Liver (tissue), 9 donors: ENCODE results near the gene TECTA. TPM values are rescaled to one million over a fixed set of nuclear protein-coding genes. Genes with fewer than 3 reads are reported as not detected.

Experiments
- DNase-seq: peaks from one replicate; pipeline ENCODE4 v3.0.0-alpha.2; 2017; ENCODE audit warnings: low spot score
- H3K27ac ChIP-seq, 2 donors: one replicate each; pipeline ENCODE4 v1.7.0; 2013; ENCODE audit warnings: inconsistent platforms in 2 of 2, low read length in 2 of 2, control low read depth in 1 of 2, low read depth in 1 of 2, mild to moderate bottlenecking in 1 of 2
- H3K27me3 ChIP-seq, 4 donors: one replicate each; pipeline versions ENCODE4 v1.6.1 to v1.7.0; 2013; ENCODE audit warnings: low read length in 3 of 4, inconsistent platforms in 1 of 4, mild to moderate bottlenecking in 1 of 4, moderate library complexity in 1 of 4; ENCODE audit not compliant: control insufficient read depth in 4 of 4, insufficient read depth in 4 of 4
- H3K36me3 ChIP-seq, 4 donors: one replicate each; pipeline versions ENCODE4 v1.6.1 to v1.7.0; 2013; ENCODE audit warnings: low read length in 3 of 4, mild to moderate bottlenecking in 3 of 4, low read depth in 1 of 4, moderate library complexity in 1 of 4; ENCODE audit not compliant: control insufficient read depth in 4 of 4, insufficient read depth in 3 of 4
- H3K4me1 ChIP-seq, 4 donors: one replicate each; pipeline versions ENCODE4 v1.6.1 to v1.7.0; 2013; ENCODE audit warnings: low read length in 3 of 4, mild to moderate bottlenecking in 3 of 4, moderate library complexity in 1 of 4; ENCODE audit not compliant: control insufficient read depth in 4 of 4, insufficient read depth in 4 of 4
- H3K4me3 ChIP-seq, 3 donors: one replicate each; pipeline versions ENCODE4 v1.6.1 to v1.7.0; 2013; ENCODE audit warnings: low read length in 3 of 3, control low read depth in 1 of 3, low read depth in 1 of 3, mild to moderate bottlenecking in 1 of 3
- H3K9ac ChIP-seq, 2 donors: one replicate each; pipeline ENCODE4 v1.7.0; 2013; ENCODE audit warnings: low read length in 2 of 2, mild to moderate bottlenecking in 2 of 2, moderate library complexity in 2 of 2, control low read depth in 1 of 2, low read depth in 1 of 2
- H3K9me3 ChIP-seq, 4 donors: one replicate each; pipeline versions ENCODE4 v1.6.1 to v1.7.0; 2013; ENCODE audit warnings: low read length in 3 of 4; ENCODE audit not compliant: control insufficient read depth in 4 of 4
- EGR1 ChIP-seq, 2 donors: IDR thresholded peaks; 2 replicates each; pipeline ENCODE4 v1.6.1; 2016 to 2018; ENCODE audit warnings: antibody characterized with exemption in 2 of 2, low read depth in 2 of 2
- FOXA1 ChIP-seq: IDR thresholded peaks from 2 replicates; pipeline ENCODE4 v1.6.1; 2016; ENCODE audit warnings: antibody characterized with exemption
- FOXA2 ChIP-seq: IDR thresholded peaks from 2 replicates; pipeline ENCODE4 v1.6.1; 2016; ENCODE audit warnings: antibody characterized with exemption
- GABPA ChIP-seq, 2 donors: IDR thresholded peaks in 1 of 2; conservative IDR thresholded peaks in 1 of 2; 2 replicates each; pipeline ENCODE4 v1.6.1; 2016; ENCODE audit warnings: antibody characterized with exemption in 2 of 2, mild to moderate bottlenecking in 1 of 2, moderate library complexity in 1 of 2
- HNF4A ChIP-seq, 2 donors: conservative IDR thresholded peaks; 2 replicates each; pipeline ENCODE4 v1.6.1; 2016; ENCODE audit warnings: antibody characterized with exemption in 2 of 2, mild to moderate bottlenecking in 2 of 2
- HNF4G ChIP-seq: IDR thresholded peaks from 2 replicates; pipeline ENCODE4 v1.6.1; 2016; ENCODE audit warnings: antibody characterized with exemption
- JUND ChIP-seq, 2 donors: IDR thresholded peaks; 2 replicates each; pipeline ENCODE4 v1.6.1; 2016; ENCODE audit warnings: antibody characterized with exemption in 2 of 2
- NR2F2 ChIP-seq: IDR thresholded peaks from 2 replicates; pipeline ENCODE4 v1.6.1; 2016; ENCODE audit warnings: antibody characterized with exemption
- RAD21 ChIP-seq, 2 donors: IDR thresholded peaks; 2 replicates each; pipeline ENCODE4 v1.6.1; 2016; ENCODE audit warnings: antibody characterized with exemption in 2 of 2, mild to moderate bottlenecking in 2 of 2
- RXRA ChIP-seq, 2 donors: IDR thresholded peaks; 2 replicates each; pipeline ENCODE4 v1.6.1; 2017 to 2018; ENCODE audit warnings: antibody characterized with exemption in 2 of 2, mild to moderate bottlenecking in 1 of 2
- SP1 ChIP-seq: IDR thresholded peaks from 2 replicates; pipeline ENCODE4 v1.6.1; 2018; ENCODE audit warnings: antibody characterized with exemption, mild to moderate bottlenecking
- TAF1 ChIP-seq: conservative IDR thresholded peaks from 2 replicates; pipeline ENCODE4 v1.6.1; 2016; ENCODE audit warnings: antibody characterized with exemption, mild to moderate bottlenecking
- YY1 ChIP-seq: IDR thresholded peaks from 2 replicates; pipeline ENCODE4 v1.6.1; 2016; ENCODE audit warnings: antibody characterized with exemption, mild to moderate bottlenecking
- WGBS: extraction: QIAGEN DNeasy Blood & Tissue Kit; methylation state at CpG from one replicate; pipeline ENCODE4 v1.1.7; 2013; 5-methylcytosine and 5-hydroxymethylcytosine counted together
- polyA plus RNA-seq, 2 donors: library from polyadenylated mRNA; stranded (reverse) in 1 of 2; unstranded in 1 of 2; fragments of 200-250 nt in 1 of 2; fragments of >200 nt in 1 of 2; fragmentation: Nextera tagmentation in 1 of 2; extraction: Ambion mirVana in 1 of 2; gene quantifications; one replicate each; pipeline versions ENCODE4 v1.2.1 to v1.2.3, GENCODE V29; 2013 to 2015
- total RNA-seq, 2 donors: library from RNA; depleted of rRNA; stranded (reverse); fragments of >200 nt; gene quantifications; one replicate each; pipeline ENCODE4 v1.2.3, GENCODE V29; 2014
- TF ChIP-seq, protein P1 (sequence below): fragments of 150-350 bp; IDR thresholded peaks from 2 replicates; pipeline ENCODE4 v1.5.1; 2017; ENCODE audit warnings: improper control_type of control experiment, low read depth, low read length; ENCODE audit not compliant: missing input control
- TF ChIP-seq, protein P2 (sequence below): IDR thresholded peaks from 2 replicates; pipeline ENCODE4 v1.6.1; 2016; ENCODE audit warnings: antibody characterized with exemption
- TF ChIP-seq, protein P3 (sequence below): IDR thresholded peaks from 2 replicates; pipeline ENCODE4 v1.6.1; 2016; ENCODE audit warnings: antibody characterized with exemption, mild to moderate bottlenecking
- TF ChIP-seq, protein P4 (sequence below): IDR thresholded peaks from 2 replicates; pipeline ENCODE4 v1.6.1; 2016; ENCODE audit warnings: antibody characterized with exemption
- TF ChIP-seq, protein P5 (sequence below): IDR thresholded peaks from 2 replicates; pipeline ENCODE4 v1.6.1; 2016; ENCODE audit warnings: antibody characterized with exemption
- donor health status: healthy.
- donor health status: healthy.
- donor health status: healthy.
- donor health status: healthy.
- donor health status: healthy.

The TECTA gene
- total and polyA plus RNA-seq, 4 donors = 0.46 to 2.4 (median 0.73) TPM

DNA sequence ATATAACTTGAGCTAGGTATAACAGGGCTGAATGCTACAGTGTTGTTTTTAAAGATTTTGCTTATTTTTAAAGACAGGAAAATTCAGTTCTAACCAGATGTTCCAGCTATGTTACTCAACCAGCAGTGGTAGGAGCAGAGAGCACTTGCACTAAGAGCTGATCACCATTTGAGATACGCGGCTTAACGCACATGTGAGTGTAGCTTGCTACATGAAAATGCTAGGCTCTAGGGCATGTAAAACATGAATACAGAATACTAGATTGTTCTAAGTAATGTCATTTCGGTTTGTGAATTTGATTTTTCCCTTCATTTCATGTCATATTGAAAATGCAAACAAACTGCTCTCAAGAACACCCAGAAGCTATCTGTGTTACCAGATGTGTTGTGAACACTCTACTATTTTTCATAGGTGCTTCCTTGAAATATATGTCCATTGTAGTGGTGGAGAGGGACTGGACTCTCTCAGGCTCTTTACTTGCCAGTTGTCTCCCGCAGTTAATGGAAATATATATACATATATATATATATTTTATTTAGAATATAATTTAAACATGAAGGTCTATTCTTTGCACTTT, 10.8 kb upstream of the TECTA start:
- Histone ChIP-seq H3K36me3 (peaks cover 0 to 12% (median 3%) of the 10 kb centered on the region in 4 donors), H3K27ac (peak overlapping the region; percentile 17 to 25), H3K4me3 (no peak overlapping the region), H3K27me3 (no peaks in the 10 kb centered on the region), H3K9me3 (no peaks in the 10 kb centered on the region), H3K4me1 (peaks cover 2 to 47% (median 35%) of the 10 kb centered on the region in 4 donors), H3K9ac (no peak overlapping the region)
- TF ChIP-seq, protein P1, sequence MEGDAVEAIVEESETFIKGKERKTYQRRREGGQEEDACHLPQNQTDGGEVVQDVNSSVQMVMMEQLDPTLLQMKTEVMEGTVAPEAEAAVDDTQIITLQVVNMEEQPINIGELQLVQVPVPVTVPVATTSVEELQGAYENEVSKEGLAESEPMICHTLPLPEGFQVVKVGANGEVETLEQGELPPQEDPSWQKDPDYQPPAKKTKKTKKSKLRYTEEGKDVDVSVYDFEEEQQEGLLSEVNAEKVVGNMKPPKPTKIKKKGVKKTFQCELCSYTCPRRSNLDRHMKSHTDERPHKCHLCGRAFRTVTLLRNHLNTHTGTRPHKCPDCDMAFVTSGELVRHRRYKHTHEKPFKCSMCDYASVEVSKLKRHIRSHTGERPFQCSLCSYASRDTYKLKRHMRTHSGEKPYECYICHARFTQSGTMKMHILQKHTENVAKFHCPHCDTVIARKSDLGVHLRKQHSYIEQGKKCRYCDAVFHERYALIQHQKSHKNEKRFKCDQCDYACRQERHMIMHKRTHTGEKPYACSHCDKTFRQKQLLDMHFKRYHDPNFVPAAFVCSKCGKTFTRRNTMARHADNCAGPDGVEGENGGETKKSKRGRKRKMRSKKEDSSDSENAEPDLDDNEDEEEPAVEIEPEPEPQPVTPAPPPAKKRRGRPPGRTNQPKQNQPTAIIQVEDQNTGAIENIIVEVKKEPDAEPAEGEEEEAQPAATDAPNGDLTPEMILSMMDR = no peak
- TF ChIP-seq NR2F2 (no peak), HNF4A (conservative IDR thresholded peaks at IDR 0.05) (peak in 1 of 2 donors; percentile 23)
- WGBS = 83% methylated on average over 5 of the region's 5 CpGs
- DNase-seq = no peak

DNA sequence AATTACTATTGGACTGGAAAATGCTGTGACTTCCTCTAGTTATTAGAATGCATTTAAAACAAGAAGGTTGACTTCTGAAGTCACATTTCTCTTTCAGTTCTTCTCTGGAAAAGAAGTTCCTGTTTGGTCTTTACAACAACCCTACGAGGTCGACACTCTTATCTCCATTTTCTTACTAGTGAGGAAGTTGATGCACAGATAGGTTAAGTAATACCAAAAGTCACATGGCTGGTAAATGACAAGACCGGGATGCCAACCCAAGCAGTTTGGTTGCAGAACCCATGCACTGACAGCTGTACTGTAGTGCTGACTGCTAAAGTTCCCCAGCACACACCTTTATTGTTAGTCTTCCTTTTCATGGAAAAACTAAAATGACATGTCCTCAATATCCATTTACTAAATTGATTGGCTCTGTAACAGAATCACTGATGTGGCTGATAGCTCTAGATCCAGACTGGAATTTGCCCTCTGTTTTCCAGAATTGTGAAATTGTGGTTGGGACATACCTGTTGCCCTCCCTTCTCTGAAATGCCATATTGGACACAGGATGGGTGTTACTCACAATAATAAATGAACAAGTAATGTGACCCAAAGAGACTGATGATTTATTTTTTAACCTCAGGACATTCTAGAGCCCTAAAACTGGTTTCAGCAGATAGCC, 9.4 kb upstream of the TECTA start:
- whole genome bisulfite sequencing = 21% methylated on average over 3 of the region's 3 CpGs
- peak overlapping the region; percentile 73 to 88 for H3K27ac ChIP-seq
- H3K9me3 ChIP-seq = no peaks in the 10 kb centered on the region
- TF ChIP-seq GABPA (IDR thresholded peaks at IDR 0.05 in 1 of 2, conservative IDR thresholded peaks at IDR 0.05 in 1 of 2) (peak in 1 of 2 donors; percentile 19), HNF4G (peak; percentile 84), FOXA2 (peak; percentile 39), EGR1 (IDR thresholded peaks at IDR 0.05; ENCODE audit: low read depth in 2 of 2) (peak; percentile 50 to 77), TAF1 (peak; percentile 49), HNF4A (conservative IDR thresholded peaks at IDR 0.05) (peak; percentile 96 to 97), JUND (IDR thresholded peaks at IDR 0.05) (peak; percentile 43 to 57), RXRA (IDR thresholded peaks at IDR 0.05) (peak; percentile 86 to 88), NR2F2 (peak; percentile 40), RAD21 (IDR thresholded peaks at IDR 0.05) (peak; percentile 46 to 59), YY1 (peak; percentile 96), SP1 (peak; percentile 96), FOXA1 (peak; percentile 28)
- TF ChIP-seq, protein P2, sequence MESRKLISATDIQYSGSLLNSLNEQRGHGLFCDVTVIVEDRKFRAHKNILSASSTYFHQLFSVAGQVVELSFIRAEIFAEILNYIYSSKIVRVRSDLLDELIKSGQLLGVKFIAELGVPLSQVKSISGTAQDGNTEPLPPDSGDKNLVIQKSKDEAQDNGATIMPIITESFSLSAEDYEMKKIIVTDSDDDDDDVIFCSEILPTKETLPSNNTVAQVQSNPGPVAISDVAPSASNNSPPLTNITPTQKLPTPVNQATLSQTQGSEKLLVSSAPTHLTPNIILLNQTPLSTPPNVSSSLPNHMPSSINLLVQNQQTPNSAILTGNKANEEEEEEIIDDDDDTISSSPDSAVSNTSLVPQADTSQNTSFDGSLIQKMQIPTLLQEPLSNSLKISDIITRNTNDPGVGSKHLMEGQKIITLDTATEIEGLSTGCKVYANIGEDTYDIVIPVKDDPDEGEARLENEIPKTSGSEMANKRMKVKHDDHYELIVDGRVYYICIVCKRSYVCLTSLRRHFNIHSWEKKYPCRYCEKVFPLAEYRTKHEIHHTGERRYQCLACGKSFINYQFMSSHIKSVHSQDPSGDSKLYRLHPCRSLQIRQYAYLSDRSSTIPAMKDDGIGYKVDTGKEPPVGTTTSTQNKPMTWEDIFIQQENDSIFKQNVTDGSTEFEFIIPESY = peak; percentile 92
- TF ChIP-seq, protein P1 = no peak
- TF ChIP-seq, protein P3, sequence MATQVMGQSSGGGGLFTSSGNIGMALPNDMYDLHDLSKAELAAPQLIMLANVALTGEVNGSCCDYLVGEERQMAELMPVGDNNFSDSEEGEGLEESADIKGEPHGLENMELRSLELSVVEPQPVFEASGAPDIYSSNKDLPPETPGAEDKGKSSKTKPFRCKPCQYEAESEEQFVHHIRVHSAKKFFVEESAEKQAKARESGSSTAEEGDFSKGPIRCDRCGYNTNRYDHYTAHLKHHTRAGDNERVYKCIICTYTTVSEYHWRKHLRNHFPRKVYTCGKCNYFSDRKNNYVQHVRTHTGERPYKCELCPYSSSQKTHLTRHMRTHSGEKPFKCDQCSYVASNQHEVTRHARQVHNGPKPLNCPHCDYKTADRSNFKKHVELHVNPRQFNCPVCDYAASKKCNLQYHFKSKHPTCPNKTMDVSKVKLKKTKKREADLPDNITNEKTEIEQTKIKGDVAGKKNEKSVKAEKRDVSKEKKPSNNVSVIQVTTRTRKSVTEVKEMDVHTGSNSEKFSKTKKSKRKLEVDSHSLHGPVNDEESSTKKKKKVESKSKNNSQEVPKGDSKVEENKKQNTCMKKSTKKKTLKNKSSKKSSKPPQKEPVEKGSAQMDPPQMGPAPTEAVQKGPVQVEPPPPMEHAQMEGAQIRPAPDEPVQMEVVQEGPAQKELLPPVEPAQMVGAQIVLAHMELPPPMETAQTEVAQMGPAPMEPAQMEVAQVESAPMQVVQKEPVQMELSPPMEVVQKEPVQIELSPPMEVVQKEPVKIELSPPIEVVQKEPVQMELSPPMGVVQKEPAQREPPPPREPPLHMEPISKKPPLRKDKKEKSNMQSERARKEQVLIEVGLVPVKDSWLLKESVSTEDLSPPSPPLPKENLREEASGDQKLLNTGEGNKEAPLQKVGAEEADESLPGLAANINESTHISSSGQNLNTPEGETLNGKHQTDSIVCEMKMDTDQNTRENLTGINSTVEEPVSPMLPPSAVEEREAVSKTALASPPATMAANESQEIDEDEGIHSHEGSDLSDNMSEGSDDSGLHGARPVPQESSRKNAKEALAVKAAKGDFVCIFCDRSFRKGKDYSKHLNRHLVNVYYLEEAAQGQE = peak; percentile 78
- TF ChIP-seq, protein P4, sequence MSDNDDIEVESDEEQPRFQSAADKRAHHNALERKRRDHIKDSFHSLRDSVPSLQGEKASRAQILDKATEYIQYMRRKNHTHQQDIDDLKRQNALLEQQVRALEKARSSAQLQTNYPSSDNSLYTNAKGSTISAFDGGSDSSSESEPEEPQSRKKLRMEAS = peak; percentile 84
- TF ChIP-seq, protein P5, sequence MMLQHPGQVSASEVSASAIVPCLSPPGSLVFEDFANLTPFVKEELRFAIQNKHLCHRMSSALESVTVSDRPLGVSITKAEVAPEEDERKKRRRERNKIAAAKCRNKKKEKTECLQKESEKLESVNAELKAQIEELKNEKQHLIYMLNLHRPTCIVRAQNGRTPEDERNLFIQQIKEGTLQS = peak; percentile 39
- peaks cover 0 to 12% (median 3%) of the 10 kb centered on the region in 4 donors for H3K36me3 ChIP-seq
- no peak for DNase-seq
- H3K4me3 ChIP-seq = no peak overlapping the region
- H3K9ac ChIP-seq = no peak overlapping the region
- no peaks in the 10 kb centered on the region for H3K27me3 ChIP-seq
- peaks cover 0 to 36% (median 29%) of the 10 kb centered on the region in 4 donors for H3K4me1 ChIP-seq
